B cell (primary cell): ENCODE data around the gene UBE3C.

ENCODE experiments used
- EZH2 ChIP-seq: IDR thresholded peaks from 2 replicates; pipeline ENCODE4 v1.6.1; 2012; ENCODE audit warnings: borderline replicate concordance, low read depth, mild to moderate bottlenecking, moderate library complexity, low read length; ENCODE audit not compliant: insufficient read depth, poor library complexity, severe bottlenecking
- TF ChIP-seq, protein P1 (sequence below): fragments of 200-600 bp; IDR thresholded peaks from one replicate; pipeline ENCODE4 v1.8.0; 2022; ENCODE audit warnings: antibody characterized with exemption, mild to moderate bottlenecking

DNA sequence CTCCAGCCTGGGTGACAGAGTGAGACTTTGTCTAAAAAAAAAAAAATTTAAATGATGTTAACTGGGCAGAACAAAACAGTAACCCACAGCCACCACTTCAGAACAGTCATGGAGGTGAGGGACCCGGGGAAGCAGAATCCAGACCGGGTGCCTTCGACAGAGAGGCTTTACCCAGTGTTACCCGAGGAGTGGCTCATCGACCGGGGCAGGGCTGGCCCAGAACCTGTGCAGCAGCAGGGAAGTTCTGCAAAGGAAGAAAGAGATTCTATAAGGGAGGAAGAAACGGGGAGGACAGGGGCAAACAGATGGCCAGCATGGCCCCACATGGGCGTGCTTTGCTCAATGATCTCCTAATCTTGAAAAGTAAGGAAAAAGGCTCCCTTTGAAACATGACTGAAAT lies 26.0 kb upstream of the UBE3C start:
- TF ChIP-seq, protein P1, sequence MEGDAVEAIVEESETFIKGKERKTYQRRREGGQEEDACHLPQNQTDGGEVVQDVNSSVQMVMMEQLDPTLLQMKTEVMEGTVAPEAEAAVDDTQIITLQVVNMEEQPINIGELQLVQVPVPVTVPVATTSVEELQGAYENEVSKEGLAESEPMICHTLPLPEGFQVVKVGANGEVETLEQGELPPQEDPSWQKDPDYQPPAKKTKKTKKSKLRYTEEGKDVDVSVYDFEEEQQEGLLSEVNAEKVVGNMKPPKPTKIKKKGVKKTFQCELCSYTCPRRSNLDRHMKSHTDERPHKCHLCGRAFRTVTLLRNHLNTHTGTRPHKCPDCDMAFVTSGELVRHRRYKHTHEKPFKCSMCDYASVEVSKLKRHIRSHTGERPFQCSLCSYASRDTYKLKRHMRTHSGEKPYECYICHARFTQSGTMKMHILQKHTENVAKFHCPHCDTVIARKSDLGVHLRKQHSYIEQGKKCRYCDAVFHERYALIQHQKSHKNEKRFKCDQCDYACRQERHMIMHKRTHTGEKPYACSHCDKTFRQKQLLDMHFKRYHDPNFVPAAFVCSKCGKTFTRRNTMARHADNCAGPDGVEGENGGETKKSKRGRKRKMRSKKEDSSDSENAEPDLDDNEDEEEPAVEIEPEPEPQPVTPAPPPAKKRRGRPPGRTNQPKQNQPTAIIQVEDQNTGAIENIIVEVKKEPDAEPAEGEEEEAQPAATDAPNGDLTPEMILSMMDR, result no peak
- TF ChIP-seq EZH2, result no peak
